HL-60 (cell line): ENCODE data around the gene MACROD1.

Experiments
- DNase-seq, 2 experiments: peaks; one replicate each; pipeline ENCODE4 v3.0.0-alpha.2; 2010 to 2020; ENCODE audit warnings: low read depth in 1 of 2, low spot score in 1 of 2
- H3K27ac ChIP-seq: fragments of 250-450 bp; sonication (Bioruptor Pico); replicated peaks from 2 replicates; pipeline ENCODE4 v1.5.1; 2020; ENCODE audit warnings: mild to moderate bottlenecking, moderate library complexity
- H3K27me3 ChIP-seq: fragments of 250-450 bp; sonication (Bioruptor Pico); 2 replicates; pipeline ENCODE4 v1.5.1; 2021; ENCODE audit warnings: mild to moderate bottlenecking, moderate library complexity; ENCODE audit not compliant: insufficient read depth, poor library complexity, severe bottlenecking
- H3K4me3 ChIP-seq: replicated peaks from 2 replicates; pipeline ENCODE4 v1.5.1; 2011; ENCODE audit warnings: mild to moderate bottlenecking, control low read depth, low read length; ENCODE audit not compliant: insufficient read depth
- CTCF ChIP-seq: IDR thresholded peaks from one replicate; pipeline ENCODE4 v1.5.1; 2011; ENCODE audit warnings: low read length, control low read depth, inconsistent platforms; ENCODE audit not compliant: insufficient read depth
- GABPA ChIP-seq: IDR thresholded peaks from 2 replicates; pipeline ENCODE4 v1.6.1; 2012; ENCODE audit warnings: low read depth
- POLR2AphosphoS5 ChIP-seq: IDR thresholded peaks from 2 replicates; pipeline ENCODE4 v1.6.1; 2012; ENCODE audit warnings: low read depth
- REST ChIP-seq: IDR thresholded peaks from 2 replicates; pipeline ENCODE4 v1.6.1; 2012; ENCODE audit warnings: low read depth; ENCODE audit not compliant: insufficient replicate concordance
- SPI1 ChIP-seq: IDR thresholded peaks from 2 replicates; pipeline ENCODE4 v1.6.1; 2012; ENCODE audit warnings: low read depth, mild to moderate bottlenecking, borderline replicate concordance

Gene MACROD1

GRCh38 chr11:64204080-64204440 lies 38.1 kb upstream of the MACROD1 start:
- no peak overlapping the region for H3K4me3 ChIP-seq
- H3K27ac ChIP-seq, result no peak overlapping the region
- TF ChIP-seq REST (no peak), SPI1 (no peak), GABPA (no peak), POLR2AphosphoS5 (no peak), CTCF (no peak)
- no peak for DNase-seq
- no peaks in the 10 kb centered on the region for H3K27me3 ChIP-seq

- Histone ChIP-seq H3K27me3 (no peaks in the 10 kb centered on the region), H3K27ac (no peak overlapping the region), H3K4me3 (no peak overlapping the region)
- no peak for TF ChIP-seq GABPA
- TF ChIP-seq SPI1, result no peak
- TF ChIP-seq POLR2AphosphoS5, result no peak
- TF ChIP-seq CTCF, result no peak
- TF ChIP-seq REST, result no peak
- DNase-seq, result no peak
These were observed 37.6 kb upstream of the MACROD1 start for GRCh38 chr11:64203421-64204079.

- H3K27ac ChIP-seq, result no peak overlapping the region
- no peak for TF ChIP-seq CTCF
- TF ChIP-seq GABPA, result no peak
- no peak for TF ChIP-seq POLR2AphosphoS5
- no peak for TF ChIP-seq REST
- TF ChIP-seq SPI1, result no peak
- DNase-seq, result no peak
- no peak overlapping the region for H3K4me3 ChIP-seq
- no peaks in the 10 kb centered on the region for H3K27me3 ChIP-seq
These were observed 37.1 kb upstream of the MACROD1 start for GRCh38 chr11:64202992-64203391.
